Brain microvascular endothelial cell (primary cell): ENCODE results near the gene RAN.
"Not testable (repeated sequence)": the region's sequence is repeated elsewhere in the genome, so short reads cannot be mapped to it uniquely, and the experiment has no call there.

Experiments used
- DNase-seq: peaks from one replicate; pipeline ENCODE4 v3.0.0-alpha.2; 2020
- H3K27ac ChIP-seq: fragments of 250-450 bp; sonication (Bioruptor Pico); 2 replicates; pipeline ENCODE4 v1.5.1; 2020; ENCODE audit warnings: mild to moderate bottlenecking, moderate library complexity
- H3K27me3 ChIP-seq: fragments of 250-450 bp; sonication (Bioruptor Pico); replicated peaks from 2 replicates; pipeline ENCODE4 v1.5.1; 2020; ENCODE audit warnings: mild to moderate bottlenecking
- H3K36me3 ChIP-seq: fragments of 250-450 bp; sonication (Bioruptor Pico); replicated peaks from 2 replicates; pipeline ENCODE4 v1.5.1; 2020; ENCODE audit warnings: mild to moderate bottlenecking
- H3K4me3 ChIP-seq: 2 replicates; pipeline ENCODE4 v1.5.1; 2011; ENCODE audit warnings: low read depth, mild to moderate bottlenecking, control low read depth, low read length, moderate library complexity
- in situ Hi-C: cut with HindIII; loops from 2 replicates; pipeline ENCODE4 v1.10.0; 2017; ENCODE audit warnings: low sequenced_read_pairs, low pct_ligation_motif_present
- TF ChIP-seq, protein P1 (sequence below): IDR thresholded peaks from 2 replicates; pipeline ENCODE4 v1.5.1; 2011; ENCODE audit warnings: low read depth, mild to moderate bottlenecking, moderate library complexity, low read length, control low read depth, inconsistent platforms; ENCODE audit errors: missing control alignments

RAN gene

GRCh38 chr12:130846369-130846768, 25.5 kb upstream of the RAN start:
- TF ChIP-seq, protein P1, sequence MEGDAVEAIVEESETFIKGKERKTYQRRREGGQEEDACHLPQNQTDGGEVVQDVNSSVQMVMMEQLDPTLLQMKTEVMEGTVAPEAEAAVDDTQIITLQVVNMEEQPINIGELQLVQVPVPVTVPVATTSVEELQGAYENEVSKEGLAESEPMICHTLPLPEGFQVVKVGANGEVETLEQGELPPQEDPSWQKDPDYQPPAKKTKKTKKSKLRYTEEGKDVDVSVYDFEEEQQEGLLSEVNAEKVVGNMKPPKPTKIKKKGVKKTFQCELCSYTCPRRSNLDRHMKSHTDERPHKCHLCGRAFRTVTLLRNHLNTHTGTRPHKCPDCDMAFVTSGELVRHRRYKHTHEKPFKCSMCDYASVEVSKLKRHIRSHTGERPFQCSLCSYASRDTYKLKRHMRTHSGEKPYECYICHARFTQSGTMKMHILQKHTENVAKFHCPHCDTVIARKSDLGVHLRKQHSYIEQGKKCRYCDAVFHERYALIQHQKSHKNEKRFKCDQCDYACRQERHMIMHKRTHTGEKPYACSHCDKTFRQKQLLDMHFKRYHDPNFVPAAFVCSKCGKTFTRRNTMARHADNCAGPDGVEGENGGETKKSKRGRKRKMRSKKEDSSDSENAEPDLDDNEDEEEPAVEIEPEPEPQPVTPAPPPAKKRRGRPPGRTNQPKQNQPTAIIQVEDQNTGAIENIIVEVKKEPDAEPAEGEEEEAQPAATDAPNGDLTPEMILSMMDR = no peak
- Histone ChIP-seq H3K27me3 (no peaks in the 10 kb centered on the region), H3K27ac (no peak overlapping the region), H3K36me3 (no peaks in the 10 kb centered on the region), H3K4me3 (no peak overlapping the region)
- in situ Hi-C loops = no loop called here
- DNase-seq = no peak

DNA sequence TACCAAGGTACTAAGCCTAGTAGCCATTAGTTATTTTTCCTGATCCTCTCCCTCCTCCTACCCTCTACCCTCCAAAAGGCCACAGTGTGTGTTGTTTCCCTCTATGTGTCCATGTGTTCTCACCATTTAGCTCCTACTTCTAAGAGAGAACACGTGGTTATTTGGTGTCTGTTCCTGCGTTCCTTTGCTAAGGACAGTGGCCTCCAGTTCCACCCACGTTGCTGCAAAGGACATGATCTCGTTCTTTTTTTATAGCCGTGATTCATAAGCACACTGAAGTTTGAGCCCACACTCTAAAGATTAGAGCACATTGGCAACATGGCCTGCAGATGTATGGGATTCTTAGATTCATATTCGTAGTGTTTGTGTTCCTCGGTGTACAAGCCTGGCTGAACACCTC, 24.8 kb upstream of the RAN start:
- Histone ChIP-seq H3K27me3 (no peaks in the 10 kb centered on the region), H3K36me3 (no peaks in the 10 kb centered on the region), H3K4me3 (no peak overlapping the region), H3K27ac (no peak overlapping the region)
- in situ Hi-C loops = no loop called here
- DNase-seq = peak; percentile 63
- TF ChIP-seq, protein P1 = no peak

DNA sequence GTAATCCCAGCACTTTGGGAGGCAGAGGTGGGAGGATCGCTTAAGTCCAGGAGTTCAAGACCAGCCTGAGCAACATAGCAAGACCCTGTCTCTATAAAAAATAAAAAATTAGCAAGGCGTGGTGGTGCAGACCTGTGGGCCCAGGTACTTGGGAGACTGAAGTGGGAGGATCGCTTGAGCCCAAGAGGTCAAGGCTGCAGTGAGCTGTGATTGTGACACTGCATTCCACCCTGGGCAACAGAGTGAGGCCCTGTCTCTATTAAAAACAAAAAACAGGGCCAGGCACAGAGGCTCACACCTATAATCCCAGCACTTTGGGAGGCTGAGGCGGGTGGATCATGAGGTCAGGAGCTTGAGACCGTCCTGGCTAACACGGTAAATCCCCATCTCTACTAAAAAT, 23.8 kb upstream of the RAN start:
- H3K36me3 ChIP-seq, H3K27me3 ChIP-seq, H3K27ac ChIP-seq, H3K4me3 ChIP-seq, DNase-seq, in situ Hi-C loops: not testable (repeated sequence)

GRCh38 chr12:130848785-130849305, 23.0 kb upstream of the RAN start:
- H3K27me3 ChIP-seq, DNase-seq, H3K4me3 ChIP-seq, H3K27ac ChIP-seq, H3K36me3 ChIP-seq, in situ Hi-C loops: not testable (repeated sequence)

DNA sequence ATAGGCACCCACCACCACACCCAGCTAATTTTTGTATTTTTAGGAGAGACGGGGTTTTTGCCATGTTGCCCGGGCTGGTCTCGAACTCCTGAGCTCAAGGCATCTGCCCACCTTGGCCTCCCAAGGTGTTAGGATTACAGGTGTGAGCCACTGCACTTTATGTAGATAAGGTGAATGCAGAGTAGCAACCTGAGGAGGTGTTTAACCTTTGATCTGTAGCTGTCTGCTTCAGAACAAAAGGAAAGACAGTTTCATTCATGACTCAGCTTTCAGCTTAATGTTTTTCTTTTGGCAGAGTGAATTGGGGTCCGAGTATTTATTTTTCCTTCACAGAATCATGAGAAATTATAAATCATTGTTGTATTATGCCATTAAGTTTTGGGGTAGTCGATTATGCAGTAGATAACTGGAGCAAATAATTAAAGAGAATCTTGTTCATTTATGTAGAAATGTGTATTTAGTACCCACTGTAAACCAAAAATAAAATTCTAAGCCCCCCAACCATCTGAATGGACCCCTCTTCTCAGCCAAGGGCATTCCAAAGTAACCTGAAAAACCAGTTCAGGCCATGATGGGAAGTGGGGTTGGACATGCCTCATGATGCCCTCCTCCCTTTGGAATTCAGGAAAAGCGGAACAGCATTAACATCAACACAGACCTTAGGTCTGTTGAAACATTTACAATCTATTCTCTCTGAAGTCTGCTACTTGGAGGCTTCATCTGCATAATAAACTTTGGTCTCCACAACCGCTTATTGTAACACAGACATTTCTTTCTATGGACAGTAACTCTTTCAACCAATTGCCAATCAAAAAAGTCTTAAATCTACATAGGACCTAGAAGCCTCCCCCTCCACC, 22.1 kb upstream of the RAN start:
- DNase-seq = no peak
- H3K27ac ChIP-seq = no peak overlapping the region
- TF ChIP-seq, protein P1 = no peak
- no peaks in the 10 kb centered on the region for H3K36me3 ChIP-seq
- in situ Hi-C loops = no loop called here
- H3K27me3 ChIP-seq = no peaks in the 10 kb centered on the region
- H3K4me3 ChIP-seq = no peak overlapping the region

DNA sequence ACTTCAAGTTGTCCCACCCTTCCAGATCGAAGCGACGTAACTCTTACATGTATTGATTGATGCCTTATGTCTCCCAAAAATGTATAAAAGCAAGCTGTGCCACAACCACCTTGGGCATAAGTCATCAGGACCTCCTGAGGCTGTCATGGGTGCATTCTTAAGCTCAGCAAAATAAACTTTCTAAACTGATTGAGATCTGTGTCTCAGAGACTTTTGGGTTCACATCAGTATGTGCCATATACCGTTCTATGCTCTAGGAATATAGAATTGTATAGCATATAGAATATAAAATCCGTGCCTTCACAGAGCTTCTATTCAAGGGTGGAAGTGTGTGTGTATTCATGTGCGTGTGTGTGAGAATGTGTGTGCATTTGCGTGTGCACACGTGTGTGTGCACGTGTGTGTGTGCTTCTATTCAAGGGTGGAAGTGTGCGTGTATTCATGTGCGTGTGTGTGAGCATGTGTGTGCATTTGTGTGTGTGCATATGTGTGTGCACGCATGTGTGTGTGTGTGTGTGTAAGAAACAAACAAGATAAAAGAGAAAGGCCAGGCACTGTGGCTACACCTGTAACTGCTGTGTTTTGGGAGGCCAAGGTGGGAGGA, 21.3 kb upstream of the RAN start:
- TF ChIP-seq, protein P1 = no peak
- in situ Hi-C loops = no loop called here
- DNase-seq = no peak
- H3K27me3 ChIP-seq = no peaks in the 10 kb centered on the region
- H3K27ac ChIP-seq = no peak overlapping the region
- H3K4me3 ChIP-seq = no peak overlapping the region
- no peaks in the 10 kb centered on the region for H3K36me3 ChIP-seq
